ENCODE results near the gene LMBRD1.

GRCh38 chr6:69699655-69700054 is 97.2 kb downstream of the LMBRD1 start:
- no peak for TF ChIP-seq GATA2 (IDR thresholded peaks at IDR 0.05; ENCODE audit: low read depth, low read length)
- no peak for TF ChIP-seq GATA3 (IDR thresholded peaks at IDR 0.05; ENCODE audit: low read depth, low read length)

Measured in SH-SY5Y (cell line).